GM18907 (cell line): Measurements from ENCODE around the gene CADPS.
"Not testable (repeated sequence)": the region's sequence is repeated elsewhere in the genome, so short reads cannot be mapped to it uniquely, and the experiment has no call there.

ENCODE experiments used
- ATAC-seq: cut with Tn5 transposase; IDR thresholded peaks from one replicate; pipeline ENCODE4 v1.9.1; 2021; ENCODE audit warnings: mild to moderate bottlenecking, moderate library complexity; ENCODE audit not compliant: unreplicated experiment

The CADPS gene

DNA sequence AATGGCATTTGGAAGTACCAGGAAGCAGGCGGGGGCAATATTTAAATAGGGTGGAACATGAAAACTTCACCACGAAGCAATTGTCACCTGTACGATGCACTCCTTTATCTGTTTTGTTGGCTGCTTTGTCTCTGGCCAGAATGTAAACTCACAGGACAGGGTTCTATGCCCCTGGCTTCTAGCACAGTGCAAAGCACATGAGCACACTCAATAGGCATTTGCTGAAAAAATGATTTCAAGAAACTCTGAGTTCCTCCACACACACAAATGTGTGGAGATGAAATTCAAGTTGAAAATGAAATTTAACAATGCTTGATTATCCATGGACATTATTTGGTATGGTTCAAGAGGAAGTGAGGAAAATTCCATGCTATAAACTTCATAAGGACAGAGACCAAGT is 272.2 kb downstream of the CADPS start:
- ATAC-seq, result no peak

DNA sequence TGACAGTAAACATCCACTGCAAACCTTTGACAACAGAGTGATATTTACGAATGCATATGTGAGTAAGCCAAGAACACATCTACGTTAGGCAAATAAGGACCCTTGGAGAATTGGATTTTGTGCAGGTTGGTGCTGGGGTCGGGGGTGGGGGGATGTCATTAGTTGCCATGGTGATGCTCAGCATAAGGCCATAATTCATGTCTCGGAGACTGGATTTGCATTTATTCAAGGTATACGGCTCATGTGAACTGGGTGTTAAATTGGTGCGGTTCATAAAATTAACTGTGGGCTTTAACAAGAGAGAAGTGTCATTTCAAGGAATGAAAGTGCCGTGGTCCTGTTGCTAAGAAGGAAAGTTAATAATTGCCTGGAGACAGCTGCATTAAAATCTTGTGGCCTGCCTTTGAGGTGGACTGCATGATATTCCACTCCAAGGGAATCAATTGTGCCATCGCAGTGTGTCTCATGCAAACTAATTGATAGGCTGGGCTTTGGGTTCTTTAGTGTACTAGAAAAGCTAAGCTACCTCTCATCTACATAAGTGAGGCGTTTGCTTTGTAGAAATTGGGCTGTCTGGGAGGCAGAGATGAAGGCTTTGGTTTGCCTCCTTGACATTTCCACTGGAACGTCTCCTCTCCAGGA is 273.0 kb downstream of the CADPS start:
- ATAC-seq, result no peak

DNA sequence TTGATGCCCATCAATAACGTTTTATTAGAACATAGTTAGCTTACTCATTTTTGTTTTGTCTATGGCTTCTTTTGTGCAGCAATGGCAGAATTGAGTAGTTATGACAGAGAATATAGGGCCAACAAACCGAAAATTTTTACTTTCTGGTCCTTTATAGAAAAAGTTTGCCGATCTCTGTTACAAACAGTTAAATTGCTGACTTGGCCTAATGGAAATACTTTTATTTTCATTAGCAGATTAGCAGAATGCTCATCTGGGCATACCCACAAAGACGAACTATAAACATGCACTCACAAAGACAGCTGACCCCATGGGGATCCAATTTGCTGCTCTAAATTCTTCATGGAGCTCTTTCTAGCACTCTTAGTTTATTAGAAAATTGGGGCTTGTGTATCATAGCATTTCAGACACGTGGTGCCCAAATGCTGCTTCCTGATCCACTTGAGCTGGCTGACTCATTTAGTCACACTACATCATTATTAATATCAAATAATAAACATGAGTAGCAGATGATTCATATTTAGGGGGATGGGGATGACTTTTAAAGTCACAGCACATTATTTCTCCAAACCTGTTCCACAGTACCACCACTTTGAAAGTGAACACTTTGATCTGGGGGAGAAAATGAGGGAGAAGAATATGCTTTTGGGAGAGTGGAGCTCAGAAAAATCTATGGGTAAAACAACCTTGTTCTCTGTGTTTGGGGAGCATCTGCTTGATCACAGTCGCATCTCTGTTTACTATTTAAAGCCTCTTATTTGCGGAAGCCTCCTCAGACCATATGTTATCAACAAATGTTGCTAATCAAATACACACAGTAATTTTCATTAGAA is 273.8 kb downstream of the CADPS start:
- no peak for ATAC-seq

DNA sequence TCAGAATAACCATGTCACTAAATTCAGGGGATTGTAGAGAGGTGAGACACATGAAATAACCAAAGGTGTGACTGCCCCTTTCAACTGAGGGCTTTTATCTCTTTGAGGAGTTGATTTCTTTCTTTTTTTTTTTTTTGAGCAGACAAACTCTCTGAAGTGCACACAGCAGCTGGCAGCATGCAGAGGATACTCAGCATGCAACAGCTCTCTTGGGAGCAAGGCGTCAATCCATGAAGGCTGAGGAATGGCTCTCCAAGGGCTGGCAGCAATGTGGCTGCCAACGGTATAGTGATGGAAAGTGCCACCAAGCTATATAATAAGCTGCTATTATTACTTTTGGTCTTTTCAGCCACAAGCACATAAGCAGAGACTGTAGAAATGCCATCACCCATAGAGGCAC is 275.2 kb downstream of the CADPS start:
- no peak for ATAC-seq

DNA sequence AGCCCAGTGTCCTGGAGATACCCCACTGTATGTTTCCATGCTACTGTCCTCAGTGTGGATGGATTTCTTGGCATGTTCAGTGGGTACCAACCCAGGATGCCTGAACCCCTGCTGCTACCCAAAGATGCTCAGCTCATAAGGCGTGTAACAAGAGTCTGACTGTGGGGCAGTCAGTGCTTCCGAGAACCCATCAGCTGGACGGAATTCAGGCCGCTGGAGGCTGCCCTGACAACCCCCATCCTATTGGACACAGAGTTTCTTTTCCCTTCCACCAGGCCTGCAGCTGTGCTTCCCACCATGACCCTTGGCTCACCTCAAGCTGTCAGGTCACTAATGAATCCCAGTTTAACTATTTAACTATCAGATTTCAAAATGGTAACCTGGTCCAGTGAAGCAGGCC is 277.7 kb downstream of the CADPS start:
- no peak for ATAC-seq

DNA sequence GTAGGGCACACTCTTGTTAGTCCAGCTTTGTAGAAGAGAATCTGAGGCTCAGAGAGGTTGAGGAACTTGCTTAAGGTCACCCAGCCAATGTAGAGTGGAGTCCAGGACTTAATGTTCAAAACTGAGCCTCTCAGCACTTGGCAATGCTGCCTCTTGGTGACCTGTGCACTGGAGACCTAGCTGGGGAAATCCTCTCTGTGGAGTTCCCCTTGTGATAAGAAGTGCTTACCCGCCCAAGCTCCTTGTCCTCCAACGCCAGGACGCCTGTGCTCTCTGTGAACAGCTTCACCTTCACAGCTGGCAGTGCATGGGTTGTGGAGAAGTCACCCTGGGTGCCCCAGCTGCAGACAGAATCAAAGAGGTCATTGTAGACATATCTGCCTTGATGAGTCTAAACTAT is 282.8 kb downstream of the CADPS start:
- ATAC-seq, result no peak

DNA sequence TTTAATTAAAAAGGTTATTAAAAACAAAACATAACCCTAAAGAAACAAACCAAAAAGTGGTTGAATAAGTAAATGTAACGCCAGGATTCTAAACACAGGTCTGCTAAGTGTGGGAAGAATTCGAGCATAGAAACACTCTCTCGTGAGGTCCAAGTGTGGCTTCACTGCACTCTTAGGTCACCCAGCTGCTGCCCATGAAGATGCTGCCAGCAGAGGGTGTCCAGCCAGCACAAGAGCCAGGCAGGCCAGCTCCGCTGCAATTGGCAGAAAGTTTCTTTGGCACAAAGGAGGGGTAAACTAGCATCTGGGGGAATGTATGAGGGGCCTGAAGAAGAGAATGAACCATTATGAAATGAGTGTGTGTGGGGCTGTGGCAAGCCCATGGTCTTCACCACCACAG is 286.1 kb downstream of the CADPS start:
- ATAC-seq, result no peak

DNA sequence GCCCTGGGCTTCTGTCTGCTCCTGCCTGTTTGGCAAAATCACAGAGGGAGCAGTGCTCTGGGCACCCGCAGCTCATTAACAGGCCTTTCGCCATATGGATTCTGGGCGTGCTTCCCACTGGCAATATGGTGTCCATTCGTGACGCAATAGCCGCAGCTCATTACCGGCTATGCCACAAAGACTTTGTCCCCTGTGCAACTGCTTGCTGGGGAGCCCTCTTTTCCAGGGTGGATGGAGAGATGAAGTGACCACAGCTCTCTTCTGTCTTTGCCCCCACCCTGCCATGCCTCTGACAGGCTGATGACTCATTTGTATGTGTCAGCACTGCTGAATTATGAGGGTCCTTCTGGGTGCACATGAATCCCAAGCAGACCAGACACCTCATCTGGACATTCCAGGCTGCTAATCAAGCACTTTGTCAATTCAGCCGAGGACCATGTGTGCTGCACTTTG is 287.6 kb downstream of the CADPS start:
- ATAC-seq, result no peak

DNA sequence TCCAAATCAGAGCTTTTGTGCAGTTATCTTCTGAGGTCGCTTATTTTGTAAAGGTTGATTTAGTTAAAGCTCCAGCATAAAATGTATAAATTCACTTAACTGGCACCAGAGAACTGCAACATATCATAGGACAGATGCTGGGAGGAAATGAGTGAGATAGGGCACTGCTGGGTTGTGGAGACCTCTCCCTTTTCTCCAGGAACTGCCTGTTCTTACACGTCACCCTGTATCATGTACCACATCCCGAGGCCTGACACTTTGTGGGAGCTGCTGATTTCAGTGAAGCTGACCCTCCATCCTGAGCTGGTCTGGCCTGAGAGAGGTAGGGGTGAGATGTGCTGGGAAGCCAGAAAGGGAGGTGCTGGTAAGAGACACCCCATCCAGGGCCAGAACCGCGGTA is 288.0 kb downstream of the CADPS start:
- ATAC-seq, result no peak

DNA sequence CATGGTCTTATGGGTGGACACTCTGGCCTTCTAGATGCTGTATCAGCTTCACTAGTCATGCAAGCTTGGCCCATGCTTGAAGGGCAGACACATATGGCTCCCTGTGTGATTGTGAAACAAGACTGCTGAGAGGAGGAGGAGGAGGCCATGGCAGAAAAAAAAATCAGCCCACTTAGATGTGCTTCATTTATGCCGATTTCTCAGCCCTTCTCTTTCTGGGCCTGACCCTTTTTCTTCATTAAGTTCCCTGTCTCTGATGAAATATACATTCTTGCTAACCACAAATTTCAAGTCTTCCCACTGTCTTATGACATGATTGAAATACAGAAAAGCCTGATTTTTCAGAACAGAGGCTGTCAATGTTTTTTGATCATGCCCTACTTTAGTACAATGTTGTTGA is 288.9 kb downstream of the CADPS start:
- ATAC-seq, result no peak

DNA sequence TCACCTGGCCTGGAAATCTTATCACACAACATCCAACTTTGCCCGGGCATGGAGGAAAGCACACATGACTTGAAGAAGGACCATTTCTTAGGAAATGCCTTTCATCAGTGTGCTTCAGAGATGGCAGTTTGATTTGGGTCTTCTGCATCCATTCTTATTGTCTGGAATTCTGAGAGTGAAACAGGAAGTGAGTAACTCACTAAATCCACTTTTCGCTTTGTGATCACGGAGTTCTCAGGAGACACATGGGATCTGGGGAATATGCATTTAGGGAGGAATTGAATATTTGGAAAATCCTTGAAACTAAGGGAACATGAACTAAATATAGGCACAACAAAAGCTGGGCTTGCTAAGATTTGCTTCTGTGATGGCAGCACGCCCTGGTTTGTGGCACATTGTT is 289.4 kb downstream of the CADPS start:
- no peak for ATAC-seq

DNA sequence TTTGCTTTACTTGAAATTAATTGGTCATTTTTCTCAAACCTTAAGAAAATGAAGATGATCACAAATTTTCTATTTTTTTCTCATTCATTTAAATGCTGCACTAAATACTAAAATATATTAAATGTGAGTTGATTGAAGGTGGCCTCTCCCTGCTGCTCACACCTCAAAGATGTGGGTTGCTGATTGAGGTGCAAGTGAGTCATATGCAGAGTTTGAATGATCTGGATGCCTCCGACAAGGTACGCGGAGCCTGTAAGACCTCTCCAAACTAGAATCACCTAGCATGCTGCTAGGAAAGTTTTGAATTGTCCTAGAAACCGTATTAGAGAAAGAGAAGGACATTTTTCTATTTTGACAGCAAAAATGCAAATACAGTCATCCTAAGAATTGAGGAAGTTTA is 290.6 kb downstream of the CADPS start:
- no peak for ATAC-seq

DNA sequence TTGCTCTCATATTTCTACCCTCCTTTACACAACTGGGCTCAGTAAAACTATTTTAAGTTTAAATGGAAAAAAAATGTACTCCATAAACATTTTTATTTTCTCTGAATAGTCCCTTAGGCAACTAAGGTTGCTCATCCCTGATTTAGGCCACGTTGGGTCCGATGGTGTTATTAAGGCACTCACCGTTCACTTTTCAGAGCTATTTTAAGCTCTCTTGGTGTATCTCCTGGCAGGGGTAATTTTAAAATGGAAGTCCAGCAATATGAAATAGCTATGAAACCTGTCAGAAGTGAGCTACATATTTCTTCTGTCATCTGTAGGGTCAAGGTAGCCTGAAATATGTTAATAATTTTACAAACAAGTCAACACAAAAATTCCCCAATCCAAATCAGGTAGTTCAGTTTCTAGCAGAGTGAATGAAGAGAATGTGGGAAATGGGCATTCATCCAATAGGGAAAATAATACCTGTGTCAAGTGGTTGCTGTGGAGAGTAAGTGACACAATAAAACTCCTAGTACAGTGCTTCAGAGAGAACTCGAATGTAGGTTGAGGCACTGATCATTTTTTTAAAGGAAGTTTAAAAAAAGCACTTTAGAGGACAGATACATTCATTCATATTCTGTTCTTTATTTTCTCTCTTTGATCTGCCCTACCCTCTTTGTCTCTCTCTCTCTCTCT is 292.6 kb downstream of the CADPS start:
- no peak for ATAC-seq

DNA sequence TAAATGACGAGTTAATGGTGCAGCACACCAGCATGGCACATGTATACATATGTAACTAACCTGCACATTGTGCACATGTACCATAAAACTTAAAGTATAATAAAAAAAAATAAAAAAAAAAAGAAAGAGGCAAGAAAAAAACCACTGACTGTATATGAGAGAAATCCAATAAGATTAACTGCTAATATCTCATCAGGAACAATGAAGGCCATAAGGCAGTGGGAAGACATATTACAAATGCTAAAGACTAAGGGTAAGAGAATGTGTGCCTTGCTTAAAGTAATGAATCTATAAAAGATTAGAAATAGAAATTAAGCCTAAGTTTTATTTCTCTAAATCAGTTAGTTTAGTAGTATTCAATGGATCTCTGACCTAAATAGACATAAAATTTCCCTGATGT is 294.7 kb downstream of the CADPS start:
- ATAC-seq, result not testable (repeated sequence)

DNA sequence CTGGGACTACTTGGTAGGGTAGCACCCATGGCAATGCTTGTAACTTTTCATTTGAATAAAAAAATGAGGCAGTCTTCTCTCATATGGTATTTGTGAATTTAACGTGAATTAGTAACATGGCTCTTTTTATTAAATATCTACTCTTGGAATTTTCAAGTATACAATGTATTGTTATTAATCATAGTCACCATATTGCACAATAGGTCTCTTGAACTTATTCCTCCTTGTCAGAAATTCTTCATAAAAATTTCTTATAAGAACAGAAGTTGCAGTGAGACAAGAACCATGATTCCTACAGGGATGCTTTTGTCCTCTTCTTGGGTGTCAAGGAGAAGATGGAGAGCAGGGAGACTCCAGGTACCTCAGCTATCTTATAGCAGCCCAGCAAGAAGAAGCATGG is 298.1 kb downstream of the CADPS start:
- ATAC-seq, result no peak

DNA sequence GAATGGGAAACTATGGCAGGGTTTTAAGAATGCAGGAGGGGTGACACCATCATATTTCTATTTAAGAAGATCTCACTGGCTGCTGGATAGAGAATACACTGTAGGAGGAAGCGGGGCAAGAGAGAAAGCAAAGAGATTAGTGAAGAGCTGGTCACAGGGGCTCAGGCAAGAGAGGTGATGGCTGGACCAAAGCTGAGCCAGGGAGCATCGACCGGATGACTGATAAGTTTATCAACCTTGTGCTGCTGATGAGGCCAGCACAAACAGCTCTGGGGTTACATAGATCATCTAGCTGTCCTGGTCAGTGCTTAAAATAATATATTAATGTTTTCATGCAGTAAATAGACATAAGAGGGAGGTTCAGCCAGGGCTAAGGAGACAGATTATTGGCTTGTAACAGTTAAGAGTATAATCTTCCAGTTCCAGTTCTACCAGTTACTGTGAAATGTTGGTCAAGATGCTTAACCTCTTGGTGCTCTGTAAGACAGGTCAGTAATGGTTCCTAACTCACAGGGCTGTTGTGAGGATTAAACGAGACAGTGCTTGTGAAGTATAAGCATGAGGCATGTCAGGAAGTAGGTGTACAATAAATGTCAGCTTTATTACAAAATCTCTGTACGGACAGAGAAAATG is 300.8 kb downstream of the CADPS start:
- no peak for ATAC-seq

DNA sequence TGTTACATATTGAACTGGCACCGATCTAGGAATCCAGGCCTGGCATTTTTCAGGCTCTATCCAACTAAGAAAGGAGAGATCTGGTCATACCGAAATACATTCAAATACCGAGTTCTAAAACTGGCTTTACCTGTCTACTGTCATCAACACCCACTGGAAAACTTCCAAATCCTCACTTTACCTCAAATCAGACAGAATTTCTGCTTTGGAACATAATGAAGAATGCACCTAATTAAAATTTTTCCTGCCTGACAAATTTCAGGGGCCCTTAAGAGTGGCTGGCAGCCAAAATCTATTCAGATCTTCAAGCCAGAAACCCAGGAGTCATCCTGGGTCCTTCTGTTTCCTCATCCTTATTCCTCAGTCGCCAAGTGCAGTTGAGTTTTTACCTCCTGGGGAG is 303.3 kb downstream of the CADPS start:
- no peak for ATAC-seq

DNA sequence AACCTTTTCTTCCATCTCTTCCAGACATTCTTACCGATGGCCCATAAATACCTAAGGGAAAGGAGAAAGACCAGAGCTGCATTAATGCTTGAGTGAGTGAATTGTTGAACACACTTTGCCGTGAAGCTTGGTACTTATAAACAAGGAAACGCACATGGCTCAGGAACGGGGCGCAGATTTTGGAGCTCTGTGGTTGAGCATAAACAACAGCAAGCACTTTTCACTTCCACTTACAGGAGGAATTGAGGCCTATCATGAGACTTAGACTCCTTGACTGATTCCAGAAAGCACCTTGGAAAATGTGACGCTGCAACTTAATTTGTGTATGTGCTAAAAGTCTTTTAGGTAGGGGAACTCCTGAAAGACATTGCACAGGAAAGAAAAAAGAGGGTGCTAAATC is 304.3 kb downstream of the CADPS start:
- ATAC-seq, result no peak

DNA sequence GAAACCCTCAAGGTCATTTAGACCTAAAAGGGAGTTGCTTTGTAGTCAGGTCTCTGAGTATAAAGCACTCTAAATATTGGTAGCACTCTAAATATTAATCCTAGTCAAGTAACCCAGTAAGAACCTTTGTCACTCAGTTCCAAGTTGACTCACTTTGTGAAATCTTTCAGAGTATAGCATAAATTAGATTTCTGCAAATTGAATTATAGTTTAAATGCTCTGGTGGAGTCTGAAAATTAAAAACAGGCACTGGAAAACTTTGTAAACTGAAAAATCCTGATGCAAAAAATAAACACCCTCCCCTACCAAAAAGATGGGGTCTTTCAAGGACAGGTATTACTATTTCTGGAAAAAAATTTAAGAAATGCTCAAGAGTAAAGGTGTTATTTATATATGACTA is 305.6 kb downstream of the CADPS start:
- ATAC-seq, result no peak

DNA sequence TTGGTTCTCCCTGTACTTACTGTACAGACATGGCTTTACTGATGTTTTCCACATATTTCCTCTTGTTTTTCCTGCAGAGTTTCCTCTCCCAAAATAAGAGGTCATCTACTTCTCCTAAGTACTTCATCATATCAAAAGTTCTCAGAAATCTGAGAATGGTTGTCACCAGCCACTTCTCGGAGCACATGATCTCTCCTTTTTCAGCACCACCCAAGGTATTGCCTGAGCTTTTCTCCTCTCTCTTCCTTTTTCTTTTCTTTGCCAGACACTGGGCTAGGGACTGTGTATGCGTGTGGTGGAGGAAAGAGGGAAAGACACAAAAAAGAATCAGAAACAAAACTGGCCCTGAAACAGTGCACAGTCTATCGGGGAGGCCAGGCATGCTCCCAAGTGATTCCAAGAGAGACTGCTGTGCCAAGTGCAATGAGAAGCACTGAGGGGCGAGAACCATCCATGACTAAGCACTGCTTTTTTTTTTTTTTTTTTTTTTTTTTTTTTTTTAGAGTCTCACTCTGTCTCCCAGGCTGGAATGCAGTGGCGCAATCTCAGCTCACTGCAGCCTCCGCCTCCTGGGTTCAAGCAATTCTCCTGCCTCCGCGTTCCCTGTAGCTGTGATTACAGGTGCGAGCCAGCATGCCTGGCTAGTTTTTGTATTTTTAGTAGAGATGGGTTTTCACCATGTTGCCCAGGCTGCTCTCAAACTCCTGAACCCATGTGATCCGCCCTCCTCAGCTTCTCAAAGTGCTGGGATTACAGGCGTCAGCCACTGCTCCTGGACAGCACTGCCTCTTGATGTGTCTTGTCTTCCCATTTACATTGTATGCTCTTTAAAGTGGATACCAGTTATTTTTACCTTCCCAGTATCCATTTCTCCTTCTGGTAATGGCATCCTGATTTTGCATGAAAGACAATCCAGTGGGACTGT is 307.9 kb downstream of the CADPS start:
- no peak for ATAC-seq
